HT1080 (cell line): Measurements from ENCODE around the gene PCBP4. TPM values are rescaled to one million over a fixed set of nuclear protein-coding genes. Genes with fewer than 3 reads are reported as not detected.

Experiments used
- DNase-seq: peaks from one replicate; pipeline ENCODE4 v3.0.0-alpha.2; 2015; ENCODE audit warnings: low read depth
- total RNA-seq: library from RNA; depleted of rRNA; stranded (reverse); fragments of >200 nt; shearing (Covaris generic); gene quantifications from 2 replicates; pipeline ENCODE4 v1.2.3, GENCODE V29; 2014

The PCBP4 gene
- total RNA-seq, 1 experiment from 2014 or later = 95.9 TPM

DNA sequence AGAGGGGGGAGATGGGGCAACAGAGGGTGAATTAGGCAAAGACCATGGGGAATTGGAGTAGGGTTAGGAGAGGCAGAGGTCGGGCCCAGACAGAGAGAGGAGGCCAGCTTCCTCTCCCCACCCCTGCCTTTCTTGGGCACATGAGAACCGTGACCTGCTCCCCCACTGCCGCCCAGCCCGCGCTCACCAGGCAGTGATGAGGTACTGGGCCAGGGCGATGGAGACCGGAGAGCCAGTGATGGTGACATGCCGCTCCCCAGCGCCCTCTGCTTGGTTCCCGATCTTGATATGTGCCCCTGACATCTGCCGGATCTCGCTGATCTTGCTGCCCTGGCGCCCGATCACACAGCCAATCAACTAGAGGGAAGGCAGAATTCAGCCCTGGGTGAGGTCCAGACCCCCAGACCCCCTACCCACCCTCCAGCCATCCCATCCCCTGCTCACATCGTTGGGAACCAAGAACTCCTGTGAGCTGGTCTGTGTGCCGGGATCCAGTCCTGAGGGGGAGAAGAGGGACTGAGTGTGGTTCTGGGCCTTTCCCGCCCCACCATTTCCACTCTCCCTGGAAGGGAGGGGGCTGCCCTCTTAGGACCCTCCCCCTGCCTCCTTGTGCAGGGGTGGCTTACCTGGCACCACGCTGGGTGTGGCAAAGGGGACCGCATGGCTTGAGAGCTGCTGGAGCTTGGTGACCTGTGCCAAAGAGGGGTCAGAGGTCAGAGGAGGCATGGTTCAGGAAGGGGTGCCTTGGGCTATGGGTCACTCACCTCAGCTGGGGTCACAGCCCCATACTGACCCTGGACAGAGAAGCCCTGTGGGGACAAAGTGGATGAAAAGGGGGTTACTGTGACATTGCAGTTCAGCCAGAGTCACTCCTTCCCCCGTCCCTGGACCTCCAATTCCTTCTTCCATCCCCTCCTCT, 8.4 kb downstream of the PCBP4 start:
- no peak for DNase-seq

DNA sequence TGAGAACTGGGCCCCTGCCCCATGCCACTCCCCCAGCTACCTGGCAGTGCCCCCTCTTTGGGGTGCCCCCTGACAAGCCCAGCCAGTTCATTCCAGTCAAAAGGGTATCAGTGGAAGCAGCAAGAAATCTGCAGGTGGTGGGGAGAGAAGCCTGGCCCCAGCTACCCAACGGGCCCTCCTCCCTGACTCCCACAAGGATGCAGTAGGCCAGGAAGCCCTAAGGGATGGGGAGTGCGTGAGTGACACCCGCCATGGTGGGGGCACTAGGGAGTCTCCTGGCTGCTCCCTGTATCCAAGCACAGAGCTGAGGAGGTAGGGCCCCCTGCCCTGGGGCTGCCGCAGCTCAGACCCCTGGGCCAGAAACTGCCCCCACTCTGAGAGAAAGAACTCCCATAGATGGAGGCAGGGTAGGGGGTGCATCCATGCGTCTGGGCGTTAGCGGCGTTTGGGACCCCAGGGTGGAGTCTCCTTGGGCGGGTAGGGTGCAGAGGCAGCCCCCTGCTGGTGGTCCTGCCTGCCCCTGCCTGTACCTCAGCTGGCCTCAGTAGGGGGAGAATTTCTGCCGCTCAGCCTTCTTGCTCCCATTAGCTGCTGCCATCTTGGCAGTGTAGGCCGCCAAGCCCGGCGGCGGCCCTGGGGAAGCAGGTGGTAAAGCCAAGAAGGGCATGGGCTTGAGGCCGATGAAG, 9.6 kb downstream of the PCBP4 start:
- no peak for DNase-seq

DNA sequence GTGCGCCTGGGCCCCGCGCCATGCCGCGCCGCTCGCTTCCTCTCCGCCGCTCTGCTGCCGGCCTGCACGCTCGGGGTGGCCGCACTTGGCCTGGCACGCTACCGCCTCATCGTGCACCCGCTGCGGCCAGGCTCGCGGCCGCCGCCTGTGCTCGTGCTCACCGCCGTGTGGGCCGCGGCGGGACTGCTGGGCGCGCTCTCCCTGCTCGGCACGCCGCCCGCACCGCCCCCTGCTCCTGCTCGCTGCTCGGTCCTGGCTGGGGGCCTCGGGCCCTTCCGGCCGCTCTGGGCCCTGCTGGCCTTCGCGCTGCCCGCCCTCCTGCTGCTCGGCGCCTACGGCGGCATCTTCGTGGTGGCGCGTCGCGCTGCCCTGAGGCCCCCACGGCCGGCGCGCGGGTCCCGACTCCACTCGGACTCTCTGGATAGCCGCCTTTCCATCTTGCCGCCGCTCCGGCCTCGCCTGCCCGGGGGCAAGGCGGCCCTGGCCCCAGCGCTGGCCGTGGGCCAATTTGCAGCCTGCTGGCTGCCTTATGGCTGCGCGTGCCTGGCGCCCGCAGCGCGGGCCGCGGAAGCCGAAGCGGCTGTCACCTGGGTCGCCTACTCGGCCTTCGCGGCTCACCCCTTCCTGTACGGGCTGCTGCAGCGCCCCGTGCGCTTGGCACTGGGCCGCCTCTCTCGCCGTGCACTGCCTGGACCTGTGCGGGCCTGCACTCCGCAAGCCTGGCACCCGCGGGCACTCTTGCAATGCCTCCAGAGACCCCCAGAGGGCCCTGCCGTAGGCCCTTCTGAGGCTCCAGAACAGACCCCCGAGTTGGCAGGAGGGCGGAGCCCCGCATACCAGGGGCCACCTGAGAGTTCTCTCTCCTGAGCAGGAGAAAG, 11.1 kb downstream of the PCBP4 start:
- no peak for DNase-seq

DNA sequence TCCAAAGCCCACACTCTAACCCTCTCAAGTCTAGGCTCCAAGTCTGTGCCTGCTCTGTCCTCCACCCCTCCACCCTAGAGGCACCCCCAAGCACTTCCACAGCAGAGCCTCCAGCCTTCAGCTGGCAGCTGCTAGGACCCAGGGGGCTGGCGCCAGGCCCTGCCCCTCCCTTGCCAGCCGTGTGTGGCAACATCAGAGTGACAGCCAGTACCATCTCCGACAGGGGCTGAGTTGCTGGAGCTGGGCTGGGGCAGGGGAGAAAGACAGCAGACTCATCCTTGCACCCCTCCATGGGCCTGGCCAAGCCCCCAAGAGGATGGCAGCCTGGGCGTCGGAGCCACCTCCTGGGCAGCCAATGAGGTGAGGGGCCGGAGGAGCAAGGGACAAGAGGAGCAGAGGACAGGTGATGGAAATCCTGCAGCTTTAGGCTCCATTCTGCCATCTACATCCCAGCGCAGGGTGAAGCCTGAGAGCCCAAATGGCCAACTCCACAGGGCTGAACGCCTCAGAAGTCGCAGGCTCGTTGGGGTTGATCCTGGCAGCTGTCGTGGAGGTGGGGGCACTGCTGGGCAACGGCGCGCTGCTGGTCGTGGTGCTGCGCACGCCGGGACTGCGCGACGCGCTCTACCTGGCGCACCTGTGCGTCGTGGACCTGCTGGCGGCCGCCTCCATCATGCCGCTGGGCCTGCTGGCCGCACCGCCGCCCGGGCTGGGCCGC, 11.9 kb downstream of the PCBP4 start, which contains the start of gene GPR62:
GPR62 (plus strand) TSS at position 207 of the 718 bp plus-strand sequence; CDS start at position 479, 272 bp downstream.
- DNase-seq = no peak

DNA sequence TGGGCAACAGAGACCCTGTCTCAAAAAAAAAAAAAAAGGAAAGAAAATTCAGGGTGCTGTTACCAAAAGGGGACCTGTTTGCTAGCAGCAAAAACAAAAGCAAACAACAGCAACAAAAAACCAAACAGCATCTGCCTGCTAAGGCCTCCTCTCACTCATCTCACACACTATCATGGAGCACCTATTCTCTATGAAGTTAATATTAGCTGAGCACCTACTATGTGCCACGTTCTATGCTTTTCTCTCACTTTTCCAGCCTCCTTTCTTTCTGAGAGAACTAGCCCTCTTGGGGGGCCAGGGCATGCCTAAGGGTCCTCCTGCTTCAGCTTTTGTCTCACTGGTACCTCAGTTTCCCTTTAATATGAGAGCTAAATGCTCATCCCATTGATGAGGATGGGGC, 12.5 kb downstream of the PCBP4 start:
- no peak for DNase-seq

DNA sequence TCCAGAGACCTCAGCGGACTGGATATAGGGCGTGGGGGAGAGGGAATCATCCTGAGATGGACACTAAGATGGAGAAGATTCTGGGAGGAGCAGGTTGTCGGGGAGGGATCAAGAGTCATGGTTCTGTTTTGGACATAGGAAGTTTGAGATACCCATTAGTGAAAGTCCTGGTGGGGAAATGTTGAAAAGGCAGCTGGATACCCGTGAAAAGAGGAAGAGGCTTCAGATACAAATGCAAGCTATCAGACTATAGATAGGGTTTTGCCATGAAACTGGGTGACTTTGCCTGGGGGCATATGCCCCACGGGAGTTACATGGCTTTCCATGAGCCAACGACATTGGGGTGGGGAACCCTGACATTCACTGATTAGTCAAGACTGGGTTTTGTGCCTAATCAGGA, 13.1 kb downstream of the PCBP4 start:
- no peak for DNase-seq

DNA sequence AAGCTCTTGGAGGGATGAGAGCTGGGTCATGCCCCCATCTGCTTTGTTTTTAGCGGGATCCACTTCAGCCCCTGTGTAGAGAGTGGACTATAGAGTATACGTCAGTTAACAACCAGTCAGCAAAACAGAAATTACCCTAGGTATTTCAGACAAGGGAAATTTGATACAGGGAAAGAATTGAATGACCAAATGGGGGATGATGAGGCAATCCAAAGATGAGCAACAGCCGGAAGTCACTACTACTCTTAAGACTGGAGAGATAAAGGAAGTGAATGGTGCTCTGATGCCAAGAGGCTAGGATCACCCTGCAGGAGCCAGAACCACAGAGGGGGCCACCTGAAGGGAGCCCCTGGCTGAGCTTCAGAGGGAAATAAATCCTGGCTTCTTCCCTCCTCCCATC, 13.8 kb downstream of the PCBP4 start:
- DNase-seq = peak; percentile 89

DNA sequence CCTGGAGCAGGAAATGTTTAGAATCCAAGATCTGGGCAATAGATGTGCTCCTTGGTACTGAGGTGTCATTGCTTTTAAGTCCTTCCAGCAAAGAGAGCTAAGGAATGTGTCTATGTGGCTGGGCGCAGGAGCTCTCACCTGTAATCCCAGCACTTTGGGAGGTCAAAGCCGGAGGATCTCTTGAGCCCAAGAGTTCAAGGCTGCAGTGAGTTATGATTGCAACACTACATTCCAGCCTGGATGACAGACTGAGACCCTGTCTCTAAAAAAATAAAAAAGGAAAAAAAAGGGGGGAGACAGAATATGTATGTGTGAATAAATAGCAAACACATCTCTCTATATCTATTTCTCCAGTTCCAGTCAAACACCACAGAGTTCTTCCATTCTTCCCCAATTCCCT, 16.4 kb downstream of the PCBP4 start:
- no peak for DNase-seq

DNA sequence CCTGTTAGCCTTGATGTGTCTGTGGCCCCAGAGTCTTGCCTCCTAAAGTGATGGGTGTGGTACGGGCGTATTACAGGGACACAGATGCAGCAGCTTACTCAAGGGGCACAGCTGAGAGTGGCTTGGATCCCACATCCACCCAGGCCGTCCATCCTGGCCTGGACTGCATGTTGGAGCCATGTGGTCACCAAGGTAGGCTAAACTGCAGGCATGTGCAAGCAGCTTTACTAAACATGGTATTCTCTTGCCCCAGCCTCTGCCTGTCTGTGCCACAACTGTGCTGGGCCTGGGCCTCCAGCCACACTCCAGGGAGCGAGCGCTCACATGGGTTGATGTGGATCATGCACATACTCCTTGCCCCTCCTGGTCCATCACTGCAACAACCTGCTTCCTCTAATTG, 18.1 kb downstream of the PCBP4 start:
- DNase-seq = no peak

DNA sequence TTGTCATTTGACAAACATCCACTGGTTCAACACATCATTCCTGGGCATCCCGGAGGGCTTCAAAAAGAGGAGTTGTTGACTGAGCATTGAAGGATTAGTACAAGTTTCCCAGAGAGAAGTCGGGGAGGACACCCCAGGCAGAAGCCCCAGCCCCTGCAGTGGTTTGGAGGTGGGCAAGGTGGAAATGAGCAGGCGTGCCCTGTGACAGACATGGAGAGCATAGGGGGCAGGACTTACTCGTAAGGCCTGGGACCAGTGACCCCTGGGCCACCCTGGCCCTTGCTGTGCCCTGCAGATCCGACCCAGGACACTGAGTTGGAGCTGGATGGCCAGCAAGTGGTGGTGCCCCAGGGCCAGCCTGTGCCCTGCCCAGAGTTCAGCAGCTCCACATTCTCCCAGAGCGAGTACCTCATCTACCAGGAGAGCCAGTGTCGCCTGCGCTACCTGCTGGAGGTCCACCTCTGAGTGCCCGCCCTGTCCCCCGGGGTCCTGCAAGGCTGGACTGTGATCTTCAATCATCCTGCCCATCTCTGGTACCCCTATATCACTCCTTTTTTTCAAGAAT, 19.2 kb downstream of the PCBP4 start:
- DNase-seq = no peak

DNA sequence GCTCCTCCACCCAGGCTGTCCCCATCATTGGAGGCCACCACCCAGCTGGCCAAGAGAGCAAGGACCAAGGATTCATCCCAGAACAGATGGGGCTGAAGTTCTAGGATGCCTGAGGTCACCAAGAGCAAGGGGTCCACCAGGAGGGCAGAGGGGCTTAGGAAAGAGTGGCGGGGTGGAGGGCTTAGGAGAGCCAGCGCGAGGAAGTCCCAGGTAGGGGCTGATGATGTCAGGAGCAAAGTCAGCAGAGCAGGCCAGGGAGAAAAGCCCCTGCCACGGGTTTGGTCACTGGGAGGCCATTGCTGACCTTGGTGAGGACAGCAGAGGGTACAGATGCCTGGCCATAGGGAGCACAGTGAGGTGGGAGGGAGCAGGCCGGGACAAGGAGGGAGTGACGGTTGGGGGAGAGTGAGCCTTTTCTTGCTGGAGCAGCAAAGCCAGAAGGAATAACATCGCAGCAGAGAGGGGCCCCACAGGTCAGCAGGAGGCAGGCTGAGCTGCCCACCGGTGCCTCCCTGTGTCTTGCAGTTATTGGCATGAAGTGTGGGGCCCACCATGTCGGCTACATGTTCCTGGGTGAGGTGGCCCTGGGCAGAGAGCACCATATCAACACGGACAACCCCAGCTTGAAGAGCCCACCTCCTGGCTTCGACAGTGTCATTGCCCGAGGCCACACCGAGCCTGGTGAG, 19.9 kb downstream of the PCBP4 start:
- DNase-seq = no peak

DNA sequence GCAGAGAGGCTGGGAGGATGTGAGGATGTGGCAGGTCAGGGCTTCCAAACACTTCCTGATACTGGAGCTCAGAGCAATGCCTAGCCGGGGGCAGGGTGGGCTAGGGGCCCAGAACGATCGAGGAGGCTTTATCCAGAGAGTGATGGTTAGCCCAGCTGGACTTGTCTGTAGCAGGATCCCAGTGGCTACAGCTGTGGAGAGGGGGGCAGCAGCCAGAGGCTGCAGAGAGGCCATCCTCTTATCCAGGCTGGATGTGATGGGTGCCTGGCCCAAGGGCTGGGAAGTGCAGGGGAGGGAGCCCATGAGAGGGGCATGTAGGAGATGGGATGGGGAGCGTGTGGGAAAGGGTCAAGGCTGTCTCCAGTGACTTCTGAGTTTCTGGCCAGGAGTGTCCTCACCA, 20.5 kb downstream of the PCBP4 start:
- DNase-seq = no peak

DNA sequence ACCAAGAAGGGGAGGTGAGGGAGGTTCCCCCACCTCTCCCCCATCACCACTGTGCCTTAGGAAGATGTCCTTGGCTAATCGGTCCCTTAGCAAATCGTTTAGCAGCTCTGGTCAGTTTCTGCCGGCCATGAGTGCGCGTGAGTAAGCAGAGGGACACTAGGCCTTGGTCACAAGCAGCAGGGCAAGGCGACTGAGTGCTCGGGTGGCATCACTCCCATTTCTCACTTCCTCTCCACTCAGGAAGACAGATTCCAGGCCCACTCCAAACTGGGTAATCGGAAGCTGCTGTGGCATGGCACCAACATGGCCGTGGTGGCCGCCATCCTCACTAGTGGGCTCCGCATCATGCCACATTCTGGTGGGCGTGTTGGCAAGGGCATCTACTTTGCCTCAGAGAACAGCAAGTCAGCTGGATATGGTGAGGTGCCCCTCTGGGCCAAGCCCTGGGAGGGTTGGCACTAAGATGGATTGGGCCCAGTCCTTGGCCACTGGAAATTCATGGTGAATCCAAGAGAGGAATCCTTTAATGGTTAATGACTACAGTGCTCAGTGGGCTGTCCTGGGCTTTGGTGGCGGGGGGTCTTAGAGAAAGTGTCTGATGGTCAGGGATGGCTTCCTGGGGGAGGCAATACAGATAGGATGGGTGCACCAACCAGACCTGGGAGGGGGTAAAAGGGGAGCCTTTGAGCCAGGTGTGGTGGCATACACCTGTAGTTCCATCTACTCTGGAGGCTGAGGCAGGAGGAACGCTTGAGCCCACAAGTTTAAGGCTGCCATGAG, 21.1 kb downstream of the PCBP4 start:
- no peak for DNase-seq

DNA sequence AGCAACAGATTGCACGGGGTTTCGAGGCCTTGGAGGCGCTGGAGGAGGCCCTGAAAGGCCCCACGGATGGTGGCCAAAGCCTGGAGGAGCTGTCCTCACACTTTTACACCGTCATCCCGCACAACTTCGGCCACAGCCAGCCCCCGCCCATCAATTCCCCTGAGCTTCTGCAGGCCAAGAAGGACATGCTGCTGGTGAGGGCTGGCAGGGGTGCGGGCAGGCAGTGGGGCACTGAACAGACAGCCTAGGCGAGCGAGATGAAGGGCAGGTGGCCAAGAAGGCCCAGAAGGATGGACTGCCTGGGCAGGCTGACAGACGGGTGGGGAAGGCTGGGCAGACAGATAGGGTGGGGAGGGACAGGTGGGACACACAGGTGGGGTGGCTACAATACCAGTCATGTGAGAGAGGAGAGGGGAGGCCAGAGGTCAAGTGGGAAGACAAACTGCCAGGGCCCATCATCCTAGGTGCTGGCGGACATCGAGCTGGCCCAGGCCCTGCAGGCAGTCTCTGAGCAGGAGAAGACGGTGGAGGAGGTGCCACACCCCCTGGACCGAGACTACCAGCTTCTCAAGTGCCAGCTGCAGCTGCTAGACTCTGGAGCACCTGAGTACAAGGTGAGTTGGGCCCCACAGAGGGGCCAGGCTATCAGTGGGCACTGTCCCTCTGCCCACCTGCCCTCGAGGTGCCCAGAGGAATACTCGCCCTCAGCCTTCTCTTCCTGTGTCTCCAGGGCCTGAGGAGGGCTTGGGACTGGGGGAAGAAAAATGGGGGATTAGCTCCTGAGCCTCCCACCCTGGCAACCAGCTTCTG, 22.0 kb downstream of the PCBP4 start:
- DNase-seq = no peak

DNA sequence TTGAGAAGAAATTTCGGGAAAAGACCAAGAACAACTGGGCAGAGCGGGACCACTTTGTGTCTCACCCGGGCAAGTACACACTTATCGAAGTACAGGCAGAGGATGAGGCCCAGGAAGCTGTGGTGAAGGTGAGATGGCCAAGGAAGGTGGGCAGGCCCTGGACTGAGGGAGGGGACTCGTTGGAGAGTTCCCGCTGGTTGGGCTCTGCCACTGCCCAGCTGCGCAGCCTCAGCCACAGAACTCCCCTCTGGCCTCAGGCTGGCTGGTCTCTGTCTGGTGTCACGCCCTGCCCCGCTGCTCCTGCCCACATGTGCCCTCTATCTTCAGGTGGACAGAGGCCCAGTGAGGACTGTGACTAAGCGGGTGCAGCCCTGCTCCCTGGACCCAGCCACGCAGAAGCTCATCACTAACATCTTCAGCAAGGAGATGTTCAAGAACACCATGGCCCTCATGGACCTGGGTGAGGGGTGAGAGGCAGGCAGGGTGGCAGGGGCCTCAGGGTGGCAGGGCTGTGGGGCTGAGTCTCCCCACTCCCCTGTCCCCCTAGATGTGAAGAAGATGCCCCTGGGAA, 22.7 kb downstream of the PCBP4 start:
- DNase-seq = no peak

DNA sequence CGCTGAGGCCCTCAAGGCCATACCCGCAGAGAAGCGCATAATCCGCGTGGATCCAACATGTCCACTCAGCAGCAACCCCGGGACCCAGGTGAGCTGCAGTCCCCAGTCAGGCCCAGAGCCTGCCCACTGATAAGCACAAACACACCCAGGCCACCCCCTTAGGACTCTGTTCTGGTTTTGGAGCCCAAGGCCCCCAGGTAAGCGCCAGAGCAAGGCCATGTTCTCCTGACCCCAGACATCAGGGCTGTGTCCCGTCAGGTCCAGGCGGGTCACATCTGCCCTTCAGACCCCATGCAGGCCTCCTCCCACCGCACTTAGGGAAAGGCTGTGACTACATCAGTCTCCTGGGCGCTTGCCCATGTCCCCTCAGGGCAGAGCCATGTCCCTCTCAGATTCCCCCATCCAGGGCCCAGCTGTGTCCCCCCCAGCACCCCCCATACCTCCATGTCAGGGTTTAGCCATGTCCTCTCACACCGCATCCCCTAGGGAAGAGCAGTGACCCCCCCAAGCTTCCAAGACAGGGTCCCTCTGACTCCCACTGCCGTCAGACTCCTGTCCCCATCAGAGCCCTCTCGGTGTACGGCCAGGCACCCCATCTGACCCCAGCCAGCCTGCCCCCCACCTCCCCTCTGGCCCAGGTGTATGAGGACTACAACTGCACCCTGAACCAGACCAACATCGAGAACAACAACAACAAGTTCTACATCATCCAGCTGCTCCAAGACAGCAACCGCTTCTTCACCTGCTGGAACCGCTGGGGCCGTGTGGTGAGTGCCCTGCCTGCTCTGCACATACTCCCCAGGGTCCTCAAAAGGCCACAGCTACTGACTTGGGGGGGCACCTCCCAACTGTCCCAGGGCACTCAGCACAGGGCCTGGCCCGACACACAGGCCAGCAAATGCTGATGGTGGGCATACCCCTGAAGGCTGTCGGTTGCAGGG, 23.5 kb downstream of the PCBP4 start:
- no peak for DNase-seq
